Cardiac atrium fibroblast (primary cell): ENCODE measurements around the gene C2orf80. TPM values are rescaled to one million over a fixed set of nuclear protein-coding genes. Genes with fewer than 3 reads are reported as not detected.

Source experiments
- total RNA-seq: library from RNA; depleted of rRNA; stranded (reverse); fragments of >200 nt; gene quantifications from 2 replicates; pipeline ENCODE4 v1.2.3, GENCODE V29; 2015

Gene C2orf80
- total RNA-seq, result not detected in 2 replicates

DNA sequence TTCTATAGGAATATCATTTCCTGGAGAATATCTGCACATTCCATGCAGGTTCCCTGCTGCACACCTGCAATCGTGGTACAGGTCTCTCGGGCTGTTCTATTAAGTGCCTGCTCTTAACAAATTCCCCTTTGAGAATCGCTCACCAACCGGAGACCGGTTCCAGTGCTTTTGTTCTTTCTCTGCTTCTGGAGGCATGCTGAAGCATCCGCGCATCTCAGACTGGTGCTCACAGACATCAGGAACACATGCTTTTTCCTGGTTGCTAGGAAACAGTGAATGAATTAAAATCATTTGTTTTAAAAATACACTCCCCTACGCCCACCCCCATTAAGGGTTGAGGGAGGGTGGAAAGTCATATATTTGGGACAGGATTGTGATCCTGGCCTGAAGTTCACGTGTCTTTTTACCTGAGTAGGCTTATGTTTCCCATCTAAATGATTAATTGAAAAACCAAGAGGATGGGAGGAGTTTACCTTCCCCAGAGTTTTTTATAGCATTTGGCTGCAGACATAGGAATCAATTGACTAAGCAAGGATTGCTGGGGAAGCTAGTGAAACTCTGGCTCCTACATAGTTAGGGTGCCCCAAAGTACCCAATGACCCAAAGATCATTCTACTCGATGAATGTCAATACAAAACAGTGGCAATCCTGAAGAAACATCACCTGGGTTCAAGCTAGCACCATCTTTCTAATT, at the start of gene C2orf80:
Gene C2orf80, minus strand, starts transcription at position 221 of the 694 bp plus-strand sequence. CDS start 3,044 bp downstream, outside the sequence.

DNA sequence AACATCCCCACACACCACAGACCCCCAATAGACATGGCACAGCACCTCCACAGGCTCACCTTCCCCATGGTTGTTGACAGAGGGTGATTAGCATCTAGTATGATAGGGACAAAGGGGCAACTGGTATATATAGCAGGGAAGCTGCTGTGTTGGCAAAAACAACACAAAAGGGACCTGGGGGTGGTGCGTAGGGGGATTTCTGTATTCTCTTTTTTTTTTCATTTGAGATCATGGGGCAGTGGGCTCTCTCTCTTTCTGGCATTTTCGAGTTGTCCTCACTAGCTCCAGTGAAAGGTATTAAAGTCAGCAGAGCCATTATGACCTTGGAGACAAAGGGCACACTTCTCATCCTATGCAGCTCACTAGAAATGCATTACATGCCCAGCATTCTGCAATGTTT, 26.3 kb downstream of the C2orf80 start, which contains the start of gene CRYGA:
Gene CRYGA, minus strand, starts transcription at position 101 of the 400 bp plus-strand sequence. Its CDS starts 33 bp downstream, at position 68.

DNA sequence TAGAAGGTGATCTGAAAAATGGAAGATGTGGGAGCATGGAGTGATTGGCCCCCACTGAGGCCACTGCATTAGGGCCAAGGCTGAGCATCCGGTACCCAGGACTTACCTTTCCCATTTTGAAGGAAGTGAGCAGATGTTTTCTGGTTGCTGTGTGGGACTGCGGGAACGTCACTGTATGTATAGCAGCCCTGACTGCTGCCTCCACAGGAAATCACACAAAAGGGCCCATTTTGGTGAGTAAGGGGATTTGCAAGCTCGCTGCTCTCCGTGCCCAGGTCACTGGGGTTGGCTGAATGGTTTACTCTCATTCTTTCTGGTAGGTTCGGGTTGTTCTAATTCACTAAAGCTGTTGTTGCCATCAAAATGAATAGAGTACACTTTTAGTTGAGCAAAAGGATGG, 43.8 kb downstream of the C2orf80 start, which contains the start of gene CRYGB:
Gene CRYGB, minus strand, starts transcription at position 153 of the 400 bp plus-strand sequence. Its CDS starts 38 bp downstream, at position 115.

DNA sequence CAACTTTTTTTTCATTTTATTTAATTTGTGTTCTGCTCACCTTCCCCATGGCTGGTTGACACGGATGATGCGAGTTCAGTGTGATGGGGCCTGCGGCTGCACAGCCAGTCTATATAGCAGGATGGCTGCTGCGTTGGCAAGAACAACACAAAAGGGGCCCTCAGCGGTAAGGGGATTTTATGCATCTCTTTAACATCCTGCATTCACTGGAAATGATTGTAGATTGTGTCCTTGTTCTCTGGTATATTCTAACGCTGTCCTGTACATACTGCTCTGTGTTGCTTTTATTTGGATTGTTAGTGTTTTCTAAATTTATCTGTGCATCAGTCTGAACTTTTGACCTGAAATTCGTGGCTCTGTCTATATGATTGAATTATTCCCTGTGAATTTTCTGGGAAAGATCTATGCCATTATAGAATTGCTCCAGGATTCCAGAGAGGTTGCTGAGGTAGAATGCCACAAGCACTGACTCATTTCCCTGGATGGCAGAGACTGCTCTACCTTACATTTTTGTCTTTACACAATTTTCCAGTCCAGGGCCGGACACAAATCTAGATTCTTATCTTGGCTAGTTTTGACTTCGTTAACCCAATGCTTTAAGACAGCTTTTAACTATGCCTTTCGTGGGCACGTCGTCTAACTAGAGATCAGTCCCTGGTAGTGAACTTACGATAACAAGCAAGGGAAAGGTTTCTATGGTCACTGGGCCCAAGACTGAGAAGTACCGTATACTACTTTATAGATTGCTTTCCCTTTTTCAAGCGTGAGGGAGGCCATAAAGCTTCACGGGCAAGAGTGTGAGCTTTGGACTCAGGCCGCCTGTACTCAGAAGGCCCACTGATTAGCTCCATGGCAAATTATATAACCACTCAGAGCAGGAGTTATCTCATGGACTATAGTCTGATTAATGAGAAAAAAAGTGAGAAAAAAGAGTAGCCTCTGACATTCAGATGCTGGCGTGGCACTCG, 59.8 kb downstream of the C2orf80 start, which contains the start of gene CRYGC:
Gene CRYGC, minus strand, starts transcription at position 85 of the 968 bp plus-strand sequence. Its CDS starts 36 bp downstream, at position 49.

DNA sequence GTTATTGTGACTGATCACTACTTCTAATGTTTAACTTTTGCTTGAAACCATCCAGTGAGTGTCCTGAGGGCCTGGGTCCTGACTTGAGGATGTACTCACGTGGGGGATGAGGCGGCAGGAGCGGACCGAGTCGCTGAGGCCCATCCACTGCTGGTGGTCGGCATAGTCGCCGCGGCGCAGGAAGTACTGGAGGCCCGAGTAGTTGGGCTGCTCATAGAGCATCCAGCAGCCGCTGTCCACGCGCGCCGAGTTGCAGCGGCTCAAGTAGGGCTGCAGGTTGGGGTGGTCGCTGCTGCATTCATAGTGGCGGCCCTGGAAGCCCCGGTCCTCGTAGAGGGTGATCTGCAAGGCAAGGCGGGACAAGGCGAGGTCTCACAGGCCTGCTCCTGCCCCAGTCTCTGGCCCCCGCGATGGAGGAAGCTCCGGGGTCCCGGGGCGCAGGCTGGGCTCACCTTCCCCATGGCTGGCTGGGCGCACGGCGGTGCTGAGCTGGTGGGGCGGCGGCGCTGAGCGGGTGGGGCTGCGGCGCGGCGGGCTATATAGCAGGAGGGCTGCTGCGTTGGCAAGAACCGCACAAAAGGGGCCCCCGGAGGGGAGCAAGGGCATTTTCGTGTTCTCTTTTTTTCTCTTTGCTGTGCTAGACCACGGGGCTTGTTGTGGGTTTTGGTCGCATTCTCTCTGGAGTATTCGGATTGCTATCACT, 65.7 kb downstream of the C2orf80 start, which contains the start of gene CRYGD:
Gene CRYGD, minus strand, starts transcription at position 512 of the 703 bp plus-strand sequence. Its CDS starts 51 bp downstream, at position 461.

Other genes starting within 250 kb of the C2orf80 start
- 5.1 and 7.5 TPM in 2 replicates for gene PLEKHM3, start 164.5 kb downstream of the C2orf80 start, total RNA-seq
- gene CRYGD, start 65.5 kb downstream of the C2orf80 start, total RNA-seq, result not detected in 2 replicates
- gene CRYGC, start 60.2 kb downstream of the C2orf80 start, total RNA-seq, result not detected in 2 replicates
- not detected in 2 replicates for gene CRYGB, start 43.9 kb downstream of the C2orf80 start, total RNA-seq
- not detected in 2 replicates for gene CRYGA, start 26.4 kb downstream of the C2orf80 start, total RNA-seq
- 72.9 and 94.8 TPM in 2 replicates for gene IDH1, start 65.0 kb upstream of the C2orf80 start, total RNA-seq
- 20.6 and 22.4 TPM in 2 replicates for gene PIKFYVE, start 76.2 kb upstream of the C2orf80 start, total RNA-seq
- gene PTH2R, start 216.8 kb upstream of the C2orf80 start, total RNA-seq, result not detected in 2 replicates